ENCODE results near the gene RFC2. TPM values are rescaled to one million over a fixed set of nuclear protein-coding genes. Genes with fewer than 3 reads are reported as not detected.

The RFC2 gene
- total RNA-seq, 1 donor from 2014 or later: 37.7 TPM

GRCh38 chr7:74236284-74236683 is 17.9 kb downstream of the RFC2 start:
- Histone ChIP-seq H3K27ac (no peak overlapping the region), H3K27me3 (no peaks in the 10 kb centered on the region), H3K4me1 (no peaks in the 10 kb centered on the region), H3K9me3 (no peaks in the 10 kb centered on the region), H3K36me3 (peaks cover 30 to 75% of the 10 kb centered on the region in 2 donors), H3K4me3 (no peak overlapping the region)
- DNase-seq (ENCODE audit: low spot score in 2 of 2): no peak
- intact Hi-C loops (cut with DNase I): no loop called here
- TF ChIP-seq CTCF (IDR thresholded peaks at IDR 0.05): no peak

GRCh38 chr7:74235518-74236268 is 18.5 kb downstream of the RFC2 start:
- DNase-seq (ENCODE audit: low spot score in 2 of 2): no peak
- Histone ChIP-seq H3K4me1 (no peaks in the 10 kb centered on the region), H3K4me3 (no peak overlapping the region), H3K27me3 (no peaks in the 10 kb centered on the region), H3K9me3 (no peaks in the 10 kb centered on the region), H3K36me3 (peaks cover 30 to 73% of the 10 kb centered on the region in 2 donors), H3K27ac (no peak overlapping the region)
- intact Hi-C loops (cut with DNase I): no loop called here
- TF ChIP-seq CTCF (IDR thresholded peaks at IDR 0.05): no peak

DNA sequence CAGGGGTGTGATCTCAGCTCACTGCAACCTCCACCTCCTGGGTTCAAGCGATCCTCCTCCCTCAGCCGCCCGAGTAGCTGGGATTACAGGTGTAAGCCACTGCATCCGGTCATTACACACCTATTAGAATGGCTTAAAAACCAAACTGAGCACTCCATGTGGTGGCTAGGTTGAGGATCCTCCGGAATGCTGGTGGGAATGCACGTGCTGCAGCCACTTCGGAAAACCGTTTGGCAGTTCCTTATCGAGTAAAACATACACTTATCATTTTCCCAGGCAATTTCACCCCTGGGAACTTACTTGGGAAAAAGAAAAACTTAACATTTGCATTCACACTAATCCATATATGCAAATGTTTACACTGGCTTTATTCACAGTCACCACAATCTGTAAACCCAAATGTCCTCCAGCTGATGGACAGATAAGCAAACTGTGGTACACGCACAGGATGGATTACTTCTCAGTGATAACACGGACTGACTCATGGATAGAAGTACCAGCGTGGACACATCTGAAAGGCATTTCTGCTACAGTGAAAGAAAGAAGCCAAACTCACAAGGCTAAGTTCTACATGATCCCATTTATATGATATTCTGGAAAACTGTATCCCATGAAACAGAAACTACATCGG is 20.4 kb downstream of the RFC2 start:
- Histone ChIP-seq H3K27ac (no peak overlapping the region), H3K4me1 (no peaks in the 10 kb centered on the region), H3K36me3 (peaks cover 23 to 61% of the 10 kb centered on the region in 2 donors), H3K9me3 (no peaks in the 10 kb centered on the region), H3K27me3 (no peaks in the 10 kb centered on the region), H3K4me3 (no peak overlapping the region)
- TF ChIP-seq CTCF (IDR thresholded peaks at IDR 0.05): no peak
- no peak for DNase-seq (ENCODE audit: low spot score in 2 of 2)
- intact Hi-C loops (cut with DNase I): no loop called here

DNA sequence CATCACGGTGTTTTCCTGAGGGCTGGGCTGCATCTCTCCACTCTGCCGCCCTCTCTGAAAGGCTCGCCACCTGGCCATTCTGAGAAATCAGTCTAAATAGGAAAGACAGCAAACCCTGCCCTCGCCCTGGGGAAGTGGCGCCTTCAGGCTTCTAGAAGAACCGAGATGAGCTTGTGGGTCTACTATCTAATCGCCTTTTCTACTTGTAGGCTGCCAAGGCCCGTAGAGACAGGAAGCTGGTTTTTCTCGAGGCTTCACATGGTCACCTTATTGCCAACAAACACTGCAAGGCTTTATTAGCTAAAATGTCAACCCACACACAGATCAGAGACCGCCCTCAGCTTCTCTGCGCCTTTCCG is 23.0 kb downstream of the RFC2 start:
- Histone ChIP-seq H3K4me3 (no peak overlapping the region), H3K36me3 (peaks cover 20 to 37% of the 10 kb centered on the region in 2 donors), H3K27ac (no peak overlapping the region), H3K4me1 (no peaks in the 10 kb centered on the region), H3K9me3 (no peaks in the 10 kb centered on the region), H3K27me3 (no peaks in the 10 kb centered on the region)
- intact Hi-C loops (cut with DNase I): no loop called here
- TF ChIP-seq CTCF (IDR thresholded peaks at IDR 0.05): no peak
- DNase-seq (ENCODE audit: low spot score in 2 of 2): no peak

GRCh38 chr7:74230446-74231231 is 23.6 kb downstream of the RFC2 start:
- intact Hi-C loops (cut with DNase I): no loop called here
- Histone ChIP-seq H3K27me3 (no peaks in the 10 kb centered on the region), H3K27ac (no peak overlapping the region), H3K4me1 (no peaks in the 10 kb centered on the region), H3K9me3 (no peaks in the 10 kb centered on the region), H3K4me3 (no peak overlapping the region), H3K36me3 (peaks cover 20 to 38% of the 10 kb centered on the region in 2 donors)
- no peak for DNase-seq (ENCODE audit: low spot score in 2 of 2)
- TF ChIP-seq CTCF (IDR thresholded peaks at IDR 0.05): no peak

Measured in ascending aorta (tissue), 2 donors.